ENCODE data around the gene ZNF560.
"Not testable (repeated sequence)": the region's sequence is repeated elsewhere in the genome, so short reads cannot be mapped to it uniquely, and the experiment has no call there.

ZNF560 gene

GRCh38 chr19:9498183-9498902 is at the start of gene ZNF560:
TSS of gene ZNF560 (minus strand) at chr19:9498616. CDS start at chr19:9475313, 23,303 bp downstream.
- Mint-ChIP-seq H3K4me1 (no peaks in the 10 kb centered on the region), H3K27ac (no peak within 1 kb of the TSS), H3K4me3 (peak within 1 kb of the TSS; percentile 44), H3K9me3 (peaks cover 13% of the 10 kb centered on the region), H3K27me3 (peaks cover 3% of the 10 kb centered on the region), H3K36me3 (peaks cover 23% of the 10 kb centered on the region)

- Mint-ChIP-seq H3K27ac (no peak overlapping the region), H3K4me1 (no peaks in the 10 kb centered on the region), H3K9me3 (peaks cover 15% of the 10 kb centered on the region), H3K27me3 (no peaks in the 10 kb centered on the region), H3K36me3 (peaks cover 16% of the 10 kb centered on the region), H3K4me3 (no peak overlapping the region)
Measured at GRCh38 chr19:9547870-9548269, 49.5 kb upstream of the ZNF560 start.

DNA sequence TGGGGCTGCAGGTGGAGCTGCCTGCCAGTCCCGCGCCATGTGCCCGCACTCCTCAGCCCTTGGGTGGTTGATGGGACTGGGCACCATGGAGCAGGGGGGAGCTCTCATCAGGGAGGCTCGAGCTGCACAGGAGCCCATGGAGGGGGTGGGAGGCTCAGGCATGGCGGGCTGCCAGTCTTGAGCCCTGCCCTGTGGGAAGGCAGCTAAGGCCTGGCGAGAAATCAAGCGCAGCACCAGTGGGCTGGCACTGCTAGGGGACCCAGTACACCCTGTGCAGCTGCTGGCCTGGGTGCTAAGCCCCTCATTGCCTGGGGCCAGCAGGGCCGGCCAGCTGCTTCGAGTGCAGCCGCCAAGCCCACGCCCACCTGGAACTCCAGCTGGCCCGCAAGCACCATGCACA is 42.9 kb upstream of the ZNF560 start:
- peaks cover 13% of the 10 kb centered on the region for H3K36me3 Mint-ChIP-seq
- H3K4me3 Mint-ChIP-seq, H3K27ac Mint-ChIP-seq, H3K27me3 Mint-ChIP-seq: not testable (repeated sequence)
- H3K9me3 Mint-ChIP-seq, result peaks cover 15% of the 10 kb centered on the region
- H3K4me1 Mint-ChIP-seq, result peaks cover 29% of the 10 kb centered on the region

DNA sequence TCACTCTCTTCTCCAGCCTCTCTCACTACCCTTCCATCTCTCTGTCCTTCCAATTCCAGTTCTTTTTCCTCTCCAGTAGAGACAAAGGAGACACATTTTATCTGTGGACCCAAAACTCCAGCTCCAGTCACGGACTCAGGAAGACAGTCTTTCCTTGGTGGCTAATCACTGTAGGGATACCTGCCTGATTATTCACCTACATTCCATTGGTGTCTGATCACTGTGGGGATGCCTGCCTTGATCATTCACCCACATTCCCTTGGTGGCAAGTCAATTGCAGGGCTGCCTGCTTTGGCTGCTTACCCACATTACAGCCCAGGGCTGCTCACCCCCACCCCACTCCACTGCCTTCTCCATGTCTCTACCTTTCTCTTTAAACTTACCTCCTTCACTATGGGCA is 41.5 kb upstream of the ZNF560 start:
- H3K9me3 Mint-ChIP-seq, result peaks cover 15% of the 10 kb centered on the region
- peak overlapping the region; percentile 95 for H3K4me3 Mint-ChIP-seq
- peaks cover 25% of the 10 kb centered on the region for H3K36me3 Mint-ChIP-seq
- H3K4me1 Mint-ChIP-seq, result peaks cover 33% of the 10 kb centered on the region
- not testable (repeated sequence) for H3K27me3 Mint-ChIP-seq
- peak overlapping the region; percentile 90 for H3K27ac Mint-ChIP-seq

- Mint-ChIP-seq H3K9me3 (peaks cover 15% of the 10 kb centered on the region), H3K27ac (peak overlapping the region; percentile 99), H3K36me3 (peaks cover 32% of the 10 kb centered on the region)
Measured at GRCh38 chr19:9539201-9539600, 40.8 kb upstream of the ZNF560 start.

GRCh38 chr19:9538183-9539058 is 40.0 kb upstream of the ZNF560 start, which contains the start of gene ZNF426:
TSS of gene ZNF426 (minus strand) at chr19:9538645. CDS start at chr19:9536232, 2,413 bp downstream.
- no peaks in the 10 kb centered on the region for H3K27me3 Mint-ChIP-seq
- H3K36me3 Mint-ChIP-seq, result peaks cover 39% of the 10 kb centered on the region
- H3K4me1 Mint-ChIP-seq, result peaks cover 33% of the 10 kb centered on the region
- H3K4me3 Mint-ChIP-seq, result peak within 1 kb of the TSS; percentile 95
- peaks cover 20% of the 10 kb centered on the region for H3K9me3 Mint-ChIP-seq
- peak within 1 kb of the TSS; percentile 99 for H3K27ac Mint-ChIP-seq

More at GRCh38 chr19:9539201-9539600, 40.8 kb upstream of the ZNF560 start:
- H3K27me3 Mint-ChIP-seq, result not testable (repeated sequence)
- Mint-ChIP-seq H3K4me1 (peaks cover 33% of the 10 kb centered on the region), H3K4me3 (peak overlapping the region; percentile 95)

- peaks cover 62% of the 10 kb centered on the region for H3K36me3 Mint-ChIP-seq
- H3K27me3 Mint-ChIP-seq, result no peaks in the 10 kb centered on the region
- no peak overlapping the region for H3K27ac Mint-ChIP-seq
- peaks cover 33% of the 10 kb centered on the region for H3K4me1 Mint-ChIP-seq
- H3K9me3 Mint-ChIP-seq, result peaks cover 28% of the 10 kb centered on the region
- H3K4me3 Mint-ChIP-seq, result peak overlapping the region; percentile 26
Measured at GRCh38 chr19:9535934-9536333, 37.5 kb upstream of the ZNF560 start.

GRCh38 chr19:9531933-9532332 is 33.5 kb upstream of the ZNF560 start:
- no peak overlapping the region for H3K4me3 Mint-ChIP-seq
- peaks cover 81% of the 10 kb centered on the region for H3K36me3 Mint-ChIP-seq
- H3K9me3 Mint-ChIP-seq, result peaks cover 21% of the 10 kb centered on the region
- H3K27me3 Mint-ChIP-seq, result no peaks in the 10 kb centered on the region
- peaks cover 4% of the 10 kb centered on the region for H3K4me1 Mint-ChIP-seq
- H3K27ac Mint-ChIP-seq, result no peak overlapping the region

- Mint-ChIP-seq H3K4me3 (no peak overlapping the region), H3K9me3 (peaks cover 29% of the 10 kb centered on the region), H3K4me1 (no peaks in the 10 kb centered on the region), H3K27ac (no peak overlapping the region), H3K36me3 (peaks cover 78% of the 10 kb centered on the region), H3K27me3 (no peaks in the 10 kb centered on the region)
Measured at GRCh38 chr19:9528757-9529336, 30.4 kb upstream of the ZNF560 start.

DNA sequence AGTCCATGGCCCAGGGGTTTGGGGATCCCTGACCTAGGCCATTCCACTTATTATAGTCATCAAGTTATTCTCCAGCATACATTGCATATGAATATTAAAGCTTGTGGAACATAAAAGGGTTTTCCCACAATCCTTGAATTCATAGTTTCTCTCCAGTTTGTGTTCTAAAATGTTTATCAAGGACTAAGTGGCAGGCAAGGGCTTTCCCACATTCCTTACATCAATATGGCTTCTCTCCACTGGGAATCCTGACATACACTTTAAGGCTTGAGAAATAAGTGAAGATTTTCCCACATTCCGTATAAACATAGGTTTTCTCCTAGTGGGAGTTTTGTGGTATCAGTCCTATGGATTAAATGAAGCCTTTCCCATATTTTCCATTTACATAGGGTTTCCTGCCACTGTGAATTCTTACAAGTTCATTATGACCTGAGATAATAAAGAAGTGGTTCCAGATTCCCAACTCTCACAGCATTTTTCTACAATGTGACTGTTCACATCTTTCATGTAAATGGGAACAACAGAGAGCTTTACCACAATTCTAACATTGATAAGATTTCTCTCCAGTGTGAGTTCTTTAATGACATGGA is 25.6 kb upstream of the ZNF560 start:
- peaks cover 54% of the 10 kb centered on the region for H3K36me3 Mint-ChIP-seq
- H3K4me3 Mint-ChIP-seq, result no peak overlapping the region
- H3K4me1 Mint-ChIP-seq, result no peaks in the 10 kb centered on the region
- H3K9me3 Mint-ChIP-seq, result peaks cover 16% of the 10 kb centered on the region
- H3K27me3 Mint-ChIP-seq, result no peaks in the 10 kb centered on the region
- H3K27ac Mint-ChIP-seq, result no peak overlapping the region

- no peak overlapping the region for H3K27ac Mint-ChIP-seq
- H3K27me3 Mint-ChIP-seq, result no peaks in the 10 kb centered on the region
- no peaks in the 10 kb centered on the region for H3K4me1 Mint-ChIP-seq
- H3K36me3 Mint-ChIP-seq, result peaks cover 32% of the 10 kb centered on the region
- peaks cover 49% of the 10 kb centered on the region for H3K9me3 Mint-ChIP-seq
- H3K4me3 Mint-ChIP-seq, result no peak overlapping the region
Measured at GRCh38 chr19:9507285-9507684, 8.9 kb upstream of the ZNF560 start.

DNA sequence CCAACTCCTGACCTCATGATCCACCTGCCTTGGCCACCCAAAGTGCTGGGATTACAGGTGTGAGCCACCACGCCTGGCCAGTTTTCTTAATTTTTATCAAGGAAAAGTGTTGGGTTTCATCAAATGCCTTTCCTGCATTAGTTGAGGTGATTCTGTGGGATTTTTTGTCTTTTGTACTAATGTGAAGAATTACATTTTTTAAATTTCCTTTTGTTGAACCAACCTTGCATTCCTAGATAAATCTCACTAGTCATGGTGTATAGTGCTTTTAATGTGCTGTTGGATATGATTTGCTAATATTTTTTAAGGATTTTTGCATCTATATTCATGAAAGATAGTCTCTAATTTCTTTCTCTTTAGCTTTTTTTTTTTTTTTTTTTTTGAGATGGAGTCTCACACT is 2.4 kb upstream of the ZNF560 start:
- Mint-ChIP-seq H3K27me3 (no peaks in the 10 kb centered on the region), H3K4me3 (no peak overlapping the region), H3K27ac (no peak overlapping the region), H3K9me3 (peaks cover 16% of the 10 kb centered on the region), H3K36me3 (peaks cover 27% of the 10 kb centered on the region), H3K4me1 (no peaks in the 10 kb centered on the region)

DNA sequence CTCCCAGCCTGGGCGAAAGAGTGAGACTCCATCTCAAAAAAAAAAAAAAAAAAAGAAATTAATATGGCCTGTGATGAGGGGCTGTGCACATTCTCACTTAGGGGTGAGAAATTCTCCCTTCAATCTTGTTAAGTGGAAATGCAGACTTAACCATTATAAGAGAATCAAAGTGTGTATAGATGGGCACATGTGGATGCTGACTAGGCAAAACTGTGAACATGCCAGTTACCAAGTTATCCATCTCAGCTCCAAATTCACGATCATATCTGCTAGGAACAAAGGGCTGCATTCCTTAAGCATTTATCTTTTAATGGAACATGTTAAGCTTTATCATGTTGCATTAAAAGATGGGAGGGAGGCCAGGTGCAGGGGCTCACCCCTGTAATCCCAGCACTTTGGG is 4.3 kb downstream of the ZNF560 start:
- no peak overlapping the region for H3K27ac Mint-ChIP-seq
- peaks cover 19% of the 10 kb centered on the region for H3K36me3 Mint-ChIP-seq
- peaks cover 15% of the 10 kb centered on the region for H3K9me3 Mint-ChIP-seq
- no peak overlapping the region for H3K4me3 Mint-ChIP-seq
- H3K27me3 Mint-ChIP-seq, result peaks cover 6% of the 10 kb centered on the region
- no peaks in the 10 kb centered on the region for H3K4me1 Mint-ChIP-seq

DNA sequence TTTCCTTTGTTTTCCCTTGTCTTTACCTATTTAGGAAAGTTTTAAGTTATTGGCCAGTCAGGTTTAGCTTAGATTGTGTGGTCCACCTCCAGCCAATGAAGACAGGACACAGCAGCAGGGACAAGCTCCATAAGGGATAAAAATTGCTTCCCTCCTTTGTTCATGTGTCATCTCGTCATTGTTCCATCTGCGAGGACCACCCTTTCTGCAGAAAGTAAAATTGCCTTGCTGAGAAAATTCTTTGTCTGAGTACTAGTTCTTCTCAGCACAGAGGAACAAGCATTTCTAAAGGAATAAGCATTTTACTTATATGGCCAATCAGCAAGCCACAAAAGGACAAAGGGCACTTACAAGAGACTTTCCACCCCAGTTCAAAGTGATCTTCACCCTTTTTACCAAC is 11.4 kb downstream of the ZNF560 start:
- Mint-ChIP-seq H3K4me1 (no peaks in the 10 kb centered on the region), H3K4me3 (no peak overlapping the region), H3K27ac (no peak overlapping the region), H3K27me3 (no peaks in the 10 kb centered on the region), H3K9me3 (peaks cover 11% of the 10 kb centered on the region), H3K36me3 (peaks cover 9% of the 10 kb centered on the region)

GRCh38 chr19:9485140-9485539 is 13.3 kb downstream of the ZNF560 start:
- Mint-ChIP-seq H3K4me1 (no peaks in the 10 kb centered on the region), H3K4me3 (no peak overlapping the region), H3K36me3 (peaks cover 9% of the 10 kb centered on the region), H3K27me3 (no peaks in the 10 kb centered on the region), H3K9me3 (peaks cover 15% of the 10 kb centered on the region), H3K27ac (no peak overlapping the region)
